ENCODE data around the gene SLX4IP. TPM values are rescaled to one million over a fixed set of nuclear protein-coding genes. Genes with fewer than 3 reads are reported as not detected.
"Not testable (repeated sequence)": the region's sequence is repeated elsewhere in the genome, so short reads cannot be mapped to it uniquely, and the experiment has no call there.

SLX4IP gene
- total RNA-seq, 2 donors from 2014 or later = 3.8 to 9.1 TPM

- not testable (repeated sequence) for DNase-seq (ENCODE audit: low spot score in 2 of 2); H3K9me3 Mint-ChIP-seq; ATAC-seq; H3K27ac Mint-ChIP-seq
- H3K36me3 Mint-ChIP-seq = peaks cover 7 to 11% of the 10 kb centered on the region in 2 donors
Measured at GRCh38 chr20:10417218-10417617, 17.9 kb upstream of the SLX4IP start.

DNA sequence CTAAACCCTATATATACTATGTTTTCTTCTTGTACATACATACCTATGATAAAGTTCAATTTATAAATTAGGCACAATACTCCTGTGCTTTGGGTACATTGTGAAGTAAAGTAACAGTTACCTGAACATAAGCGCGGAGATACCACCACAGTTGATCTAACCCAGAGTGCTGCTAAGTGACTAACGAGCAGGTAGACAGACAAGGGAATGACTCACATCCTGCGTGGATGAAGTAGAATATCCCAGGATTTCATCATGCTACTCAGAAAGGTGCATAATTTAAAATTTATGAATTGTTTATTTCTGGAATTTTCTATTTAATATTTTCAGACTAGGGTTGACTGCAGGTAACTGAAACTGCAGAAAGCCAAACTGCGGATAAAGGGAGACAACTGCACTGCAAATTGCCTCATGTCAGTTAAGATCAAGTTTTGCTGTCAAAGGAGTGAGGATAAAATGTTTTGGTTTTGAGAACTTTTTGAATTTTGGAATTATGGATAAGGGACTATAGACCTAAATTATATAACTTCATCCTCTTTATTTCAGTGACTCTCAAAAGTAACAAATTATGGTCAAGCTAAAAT, 15.5 kb upstream of the SLX4IP start:
- no peaks in the 10 kb centered on the region for H3K9me3 Mint-ChIP-seq
- peaks cover 7 to 11% of the 10 kb centered on the region in 2 donors for H3K36me3 Mint-ChIP-seq
- DNase-seq (ENCODE audit: low spot score in 2 of 2) = no peak
- ATAC-seq = no peak
- H3K27ac Mint-ChIP-seq = no peak overlapping the region

DNA sequence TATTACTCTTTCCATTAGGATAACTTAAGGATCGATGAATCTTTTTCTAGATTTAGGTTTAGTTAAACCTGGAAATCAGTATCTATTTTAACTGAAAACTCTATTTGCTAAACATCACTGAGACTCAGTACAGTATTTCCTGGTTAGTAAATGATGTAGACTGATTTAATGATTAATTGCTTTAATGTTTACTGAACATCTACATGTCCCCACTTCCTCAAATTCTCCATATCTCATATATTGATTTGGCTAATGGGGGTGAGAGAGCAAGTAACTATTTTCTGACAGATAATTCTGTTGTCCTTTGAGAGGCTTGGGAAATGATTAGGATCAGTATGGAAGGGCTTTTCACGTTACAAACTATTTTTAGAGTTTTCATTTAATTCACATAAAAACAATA, 11.4 kb upstream of the SLX4IP start:
- ATAC-seq = no peak
- Mint-ChIP-seq H3K27ac (no peak overlapping the region), H3K9me3 (no peaks in the 10 kb centered on the region), H3K36me3 (no peaks in the 10 kb centered on the region)
- no peak for DNase-seq (ENCODE audit: low spot score in 2 of 2)

GRCh38 chr20:10427060-10427692, 7.9 kb upstream of the SLX4IP start:
- no peak overlapping the region for H3K27ac Mint-ChIP-seq
- no peaks in the 10 kb centered on the region for H3K9me3 Mint-ChIP-seq
- no peaks in the 10 kb centered on the region for H3K36me3 Mint-ChIP-seq
- DNase-seq (ENCODE audit: low spot score in 2 of 2) = peak in 1 of 2 donors; percentile 32
- ATAC-seq = no peak

DNA sequence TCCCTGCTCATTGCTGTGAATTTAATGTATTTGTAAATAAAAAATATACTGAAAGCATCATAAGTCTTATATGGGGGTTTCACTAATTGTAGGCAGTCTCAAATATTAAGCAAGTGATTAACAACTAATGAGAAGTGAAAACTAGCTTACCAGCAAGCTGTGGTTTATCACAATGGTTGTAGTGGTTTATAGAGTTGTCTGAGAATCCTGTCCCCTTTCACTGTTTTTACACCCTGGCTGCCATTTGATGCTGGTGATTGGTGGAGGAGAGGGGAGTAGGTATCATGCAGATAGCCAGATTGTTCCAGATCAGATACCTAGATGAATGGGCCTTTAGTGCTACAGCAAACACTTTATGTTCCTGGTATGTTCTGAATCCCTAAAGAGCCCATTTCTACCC, 7.1 kb upstream of the SLX4IP start:
- no peaks in the 10 kb centered on the region for H3K36me3 Mint-ChIP-seq
- no peak for DNase-seq (ENCODE audit: low spot score in 2 of 2)
- H3K27ac Mint-ChIP-seq = no peak overlapping the region
- H3K9me3 Mint-ChIP-seq = no peaks in the 10 kb centered on the region
- ATAC-seq = no peak

- DNase-seq (ENCODE audit: low spot score in 2 of 2) (no peak), ATAC-seq (no peak)
- Mint-ChIP-seq H3K9me3 (no peaks in the 10 kb centered on the region), H3K27ac (peak overlapping the region in 1 of 2 donors; percentile 15), H3K36me3 (peaks cover 0 to 6% of the 10 kb centered on the region in 2 donors)
Measured at GRCh38 chr20:10429443-10429981, 5.6 kb upstream of the SLX4IP start.

DNA sequence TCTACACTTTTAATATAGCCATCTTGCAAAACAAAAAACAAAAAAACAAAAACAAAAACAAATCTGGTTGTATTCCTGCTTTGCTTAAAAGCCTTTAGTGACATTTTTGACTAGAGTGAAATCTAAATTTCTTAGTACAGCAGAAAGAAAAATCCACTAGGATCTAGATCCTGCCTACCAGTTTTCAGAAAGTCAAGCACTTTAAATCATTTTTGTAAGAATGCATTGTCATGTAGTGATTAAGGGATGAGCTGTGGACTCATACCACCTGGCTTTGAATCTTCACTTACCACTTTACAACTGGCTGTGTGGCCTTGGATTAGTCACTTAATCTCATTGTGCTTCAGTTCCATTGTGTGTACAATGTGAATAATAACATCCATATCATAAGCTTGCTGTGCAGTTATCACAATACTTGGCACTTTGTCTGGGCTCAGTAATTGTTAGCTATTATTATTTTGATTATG, 5.1 kb upstream of the SLX4IP start:
- H3K9me3 Mint-ChIP-seq = no peaks in the 10 kb centered on the region
- ATAC-seq = peak; percentile 21 to 26
- no peak for DNase-seq (ENCODE audit: low spot score in 2 of 2)
- H3K36me3 Mint-ChIP-seq = peaks cover 0 to 7% of the 10 kb centered on the region in 2 donors
- H3K27ac Mint-ChIP-seq = peak overlapping the region; percentile 15 to 16

DNA sequence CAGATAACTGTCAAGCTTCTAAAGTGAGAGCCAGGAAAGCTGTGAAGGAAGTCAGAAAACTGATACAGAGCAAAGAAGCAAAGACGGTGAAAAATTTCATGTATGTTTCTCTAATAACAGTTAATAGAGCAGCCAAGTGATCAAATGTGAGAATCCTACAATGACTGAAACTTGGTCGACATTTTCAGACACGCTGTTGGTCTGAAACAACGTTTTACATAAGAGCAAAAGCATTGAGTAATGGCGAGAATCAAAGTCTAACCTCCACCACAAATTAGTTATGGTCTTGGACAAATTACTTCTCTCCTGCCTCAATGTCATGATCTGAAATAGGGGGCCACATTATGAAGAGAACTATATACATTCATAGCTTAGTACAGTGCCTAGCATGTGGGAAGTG, 4.4 kb upstream of the SLX4IP start:
- Mint-ChIP-seq H3K27ac (peak overlapping the region in 1 of 2 donors; percentile 15), H3K9me3 (no peaks in the 10 kb centered on the region), H3K36me3 (peaks cover 0 to 14% of the 10 kb centered on the region in 2 donors)
- no peak for ATAC-seq
- DNase-seq (ENCODE audit: low spot score in 2 of 2) = no peak

DNA sequence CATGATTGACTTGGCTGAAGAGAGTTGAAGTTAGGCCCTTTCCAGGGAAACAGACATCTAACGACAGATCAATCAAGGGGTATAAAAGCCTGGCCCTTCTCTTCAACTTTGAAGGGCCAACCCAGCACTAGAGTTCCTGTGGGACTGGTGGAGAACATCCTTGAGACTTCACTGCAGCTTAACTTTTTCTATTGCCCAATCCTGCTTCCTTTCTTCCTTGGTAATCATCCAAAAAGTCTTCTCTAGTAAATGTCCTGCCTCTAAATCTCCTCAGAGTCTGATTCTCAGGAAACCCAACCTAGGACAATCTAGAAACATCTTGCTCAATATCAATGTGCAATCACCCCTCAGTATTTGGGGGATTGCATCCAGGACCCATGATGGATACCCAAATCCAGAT, 3.0 kb upstream of the SLX4IP start:
- no peak for DNase-seq (ENCODE audit: low spot score in 2 of 2)
- Mint-ChIP-seq H3K9me3 (no peaks in the 10 kb centered on the region), H3K36me3 (peaks cover 0 to 16% of the 10 kb centered on the region in 2 donors), H3K27ac (peak overlapping the region in 1 of 2 donors; percentile 48)
- ATAC-seq = no peak

DNA sequence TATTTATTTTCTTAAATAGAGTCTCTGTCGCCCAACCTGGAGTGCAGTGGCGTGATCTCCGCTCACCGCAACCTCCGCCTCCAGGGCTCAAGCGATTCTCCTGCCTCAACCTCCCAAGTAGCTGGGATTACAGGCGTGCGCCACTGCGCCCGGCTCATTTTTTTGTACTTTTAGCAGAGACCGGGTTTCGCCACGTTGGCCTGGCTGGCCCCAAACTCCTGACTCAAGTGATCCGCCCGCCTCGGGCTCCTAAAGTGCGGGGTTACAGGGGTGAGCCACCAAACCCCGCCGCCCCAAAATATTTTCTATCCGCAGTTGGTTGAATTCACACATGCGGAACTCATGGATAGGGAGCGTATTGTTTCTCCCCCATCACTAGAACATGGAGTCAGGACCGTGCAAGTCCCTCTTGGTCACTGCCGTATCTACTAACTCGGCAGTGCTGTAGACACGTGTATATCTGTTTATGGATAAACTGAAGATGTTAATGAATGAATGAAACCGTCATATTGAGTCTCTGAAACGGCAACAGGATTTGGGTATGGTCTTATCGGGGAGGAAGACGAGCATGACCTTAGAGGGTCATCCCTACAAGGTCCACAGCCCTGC, 2.0 kb upstream of the SLX4IP start:
- no peak for DNase-seq (ENCODE audit: low spot score in 2 of 2)
- no peak for ATAC-seq
- Mint-ChIP-seq H3K9me3 (no peaks in the 10 kb centered on the region), H3K36me3 (peaks cover 0 to 18% of the 10 kb centered on the region in 2 donors), H3K27ac (peak overlapping the region; percentile 95 to 97)

DNA sequence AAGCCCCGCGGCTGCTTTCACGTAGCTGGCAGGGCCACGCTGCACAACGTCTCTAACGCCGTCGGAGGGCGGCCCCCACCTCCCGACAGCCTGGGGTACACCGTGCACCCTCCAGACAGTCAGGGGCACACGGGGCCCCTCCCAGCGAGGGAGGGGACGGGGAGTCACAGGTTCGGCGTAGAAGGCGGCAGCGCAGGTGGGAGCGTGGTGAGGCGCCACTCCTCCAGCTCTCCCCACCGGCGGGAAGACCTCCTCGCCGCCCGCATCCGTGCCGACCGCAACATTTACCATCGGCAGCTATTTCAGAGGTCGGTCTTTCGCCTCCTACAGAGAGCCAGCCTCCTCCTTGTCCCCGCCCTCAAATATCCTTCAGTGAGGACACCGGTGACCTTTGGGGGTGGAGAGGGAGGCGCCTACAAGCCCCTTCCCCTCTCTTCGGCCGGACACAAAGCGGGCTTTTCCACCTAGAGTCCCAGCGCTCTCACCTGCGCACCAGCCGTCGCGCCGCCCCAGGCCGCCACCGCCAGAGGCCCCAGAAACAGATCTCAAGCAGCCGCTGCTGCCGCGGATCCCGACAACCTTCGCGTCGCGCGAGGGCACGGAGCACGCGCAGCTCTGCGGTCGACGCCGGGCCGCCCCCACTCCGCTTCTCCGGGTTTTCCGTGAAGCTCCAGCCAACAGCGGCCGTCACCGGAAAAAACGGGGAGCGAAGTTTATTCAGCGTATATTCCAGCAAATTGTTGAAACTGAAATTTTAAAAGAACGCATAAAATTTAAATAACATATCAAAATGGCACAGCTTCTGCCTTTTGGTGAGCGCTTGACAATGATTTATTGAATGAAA, 1.3 kb upstream of the SLX4IP start, which contains the start of gene MKKS:
Gene MKKS, minus strand, starts transcription at position 600 of the 844 bp plus-strand sequence. CDS start 20,708 bp downstream, outside the sequence.
- Mint-ChIP-seq H3K9me3 (no peaks in the 10 kb centered on the region), H3K36me3 (peaks cover 0 to 18% of the 10 kb centered on the region in 2 donors), H3K27ac (peak within 1 kb of the TSS; percentile 95 to 97)
- peak; percentile 73 to 76 for ATAC-seq
- peak; percentile 80 to 81 for DNase-seq (ENCODE audit: low spot score in 2 of 2)

GRCh38 chr20:10434467-10434831, 656 bp upstream of the SLX4IP start:
- Mint-ChIP-seq H3K9me3 (no peaks in the 10 kb centered on the region), H3K27ac (peak overlapping the region; percentile 95 to 97), H3K36me3 (peaks cover 0 to 18% of the 10 kb centered on the region in 2 donors)
- ATAC-seq (peak; percentile 44 to 62), DNase-seq (ENCODE audit: low spot score in 2 of 2) (peak; percentile 64 to 67)

GRCh38 chr20:10436053-10436699, 1.1 kb downstream of the SLX4IP start:
- H3K9me3 Mint-ChIP-seq = no peaks in the 10 kb centered on the region
- H3K36me3 Mint-ChIP-seq = peaks cover 0 to 18% of the 10 kb centered on the region in 2 donors
- peak overlapping the region; percentile 96 to 97 for H3K27ac Mint-ChIP-seq
- no peak for ATAC-seq
- no peak for DNase-seq (ENCODE audit: low spot score in 2 of 2)

- no peak overlapping the region for H3K27ac Mint-ChIP-seq
- peaks cover 0 to 18% of the 10 kb centered on the region in 2 donors for H3K36me3 Mint-ChIP-seq
- no peak for ATAC-seq
- DNase-seq (ENCODE audit: low spot score in 2 of 2) = no peak
- H3K9me3 Mint-ChIP-seq = no peaks in the 10 kb centered on the region
Measured at GRCh38 chr20:10438217-10438616, 3.1 kb downstream of the SLX4IP start.

GRCh38 chr20:10443936-10444335, 8.8 kb downstream of the SLX4IP start:
- Mint-ChIP-seq H3K27ac (peak overlapping the region; percentile 7 to 70), H3K36me3 (no peaks in the 10 kb centered on the region), H3K9me3 (no peaks in the 10 kb centered on the region)
- DNase-seq (ENCODE audit: low spot score in 2 of 2) (no peak), ATAC-seq (no peak)

DNA sequence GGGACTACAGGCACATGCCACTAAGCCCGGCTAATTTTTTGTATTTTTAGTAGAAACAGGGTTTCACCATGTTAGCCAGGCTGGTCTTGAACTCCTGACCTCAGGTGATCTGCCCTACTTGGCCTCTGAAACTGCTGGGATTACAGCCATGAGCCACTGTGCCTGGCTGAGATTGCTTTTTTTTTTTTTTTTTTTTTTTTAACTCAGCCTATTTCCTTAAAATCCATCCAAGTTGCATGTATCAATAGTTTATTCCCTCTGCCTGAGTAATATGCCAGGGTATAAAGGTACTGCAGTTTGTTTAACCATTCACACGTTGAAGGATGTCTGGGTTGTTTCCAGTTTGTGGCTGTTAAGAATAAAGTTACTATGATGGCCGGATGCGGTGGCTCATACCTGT, 10.7 kb downstream of the SLX4IP start:
- DNase-seq (ENCODE audit: low spot score in 2 of 2) = no peak
- Mint-ChIP-seq H3K9me3 (no peaks in the 10 kb centered on the region), H3K27ac (no peak overlapping the region), H3K36me3 (no peaks in the 10 kb centered on the region)
- no peak for ATAC-seq
